ENCODE data around the gene ZBTB16. TPM values are rescaled to one million over a fixed set of nuclear protein-coding genes. Genes with fewer than 3 reads are reported as not detected.

The ZBTB16 gene
- total and polyA plus RNA-seq, 12 donors = 7.9 to 119 (median 53.2) TPM

GRCh38 chr11:114211444-114212121, 152.1 kb downstream of the ZBTB16 start:
- Histone ChIP-seq H3K27ac (no peak overlapping the region), H3K27me3 (no peaks in the 10 kb centered on the region), H3K36me3 (replicated peaks in 1 of 2) (peaks cover 0 to 17% of the 10 kb centered on the region in 2 donors), H3K4me3 (no peak overlapping the region), H3K9me3 (replicated peaks in 1 of 3) (no peaks in the 10 kb centered on the region), H3K4me1 (replicated peaks in 1 of 2) (peaks cover 11 to 28% of the 10 kb centered on the region in 2 donors)
- TF ChIP-seq CTCF (IDR thresholded peaks at IDR 0.05) = no peak
- no peak for TF ChIP-seq POLR2A (IDR thresholded peaks at IDR 0.05)
- intact Hi-C loops (cut with DNase I) = no loop called here
- WGBS, 4 donors = 86 to 94% (median 88%) methylated on average over 20 of the region's 20 CpGs
- DNase-seq = no peak

- H3K9me3 ChIP-seq (replicated peaks in 1 of 3) = no peaks in the 10 kb centered on the region
- TF ChIP-seq CTCF (IDR thresholded peaks at IDR 0.05) (no peak), POLR2A (IDR thresholded peaks at IDR 0.05) (no peak)
- no peak for DNase-seq
- peaks cover 12 to 41% of the 10 kb centered on the region in 2 donors for H3K4me1 ChIP-seq (replicated peaks in 1 of 2)
- WGBS, 4 donors = 88 to 94% (median 91%) methylated on average over 2 of the region's 2 CpGs
- H3K27ac ChIP-seq = no peak overlapping the region
- intact Hi-C loops (cut with DNase I) = no loop called here
- H3K4me3 ChIP-seq = no peak overlapping the region
- H3K36me3 ChIP-seq (replicated peaks in 1 of 2) = peaks cover 0 to 17% of the 10 kb centered on the region in 2 donors
- no peaks in the 10 kb centered on the region for H3K27me3 ChIP-seq
Measured at GRCh38 chr11:114213622-114214021, 154.1 kb downstream of the ZBTB16 start.

- H3K27ac ChIP-seq = no peak overlapping the region
- no peaks in the 10 kb centered on the region for H3K9me3 ChIP-seq (replicated peaks in 1 of 3)
- no peak overlapping the region for H3K4me3 ChIP-seq
- intact Hi-C loops (cut with DNase I) = no loop called here
- H3K4me1 ChIP-seq (replicated peaks in 1 of 2) = peaks cover 30 to 59% of the 10 kb centered on the region in 2 donors
- WGBS, 4 donors = 86 to 96% (median 95%) methylated on average over 3 of the region's 3 CpGs
- no peaks in the 10 kb centered on the region for H3K27me3 ChIP-seq
- TF ChIP-seq CTCF (IDR thresholded peaks at IDR 0.05) (no peak), POLR2A (IDR thresholded peaks at IDR 0.05) (no peak)
- DNase-seq = no peak
- H3K36me3 ChIP-seq (replicated peaks in 1 of 2) = peaks cover 0 to 10% of the 10 kb centered on the region in 2 donors
Measured at GRCh38 chr11:114215428-114215827, 155.9 kb downstream of the ZBTB16 start.

GRCh38 chr11:114215871-114216795, 156.6 kb downstream of the ZBTB16 start:
- Histone ChIP-seq H3K4me3 (no peak overlapping the region), H3K4me1 (replicated peaks in 1 of 2) (peaks cover 31 to 61% of the 10 kb centered on the region in 2 donors), H3K36me3 (replicated peaks in 1 of 2) (peaks cover 0 to 3% of the 10 kb centered on the region in 2 donors), H3K27ac (peak overlapping the region in 1 of 5 donors; percentile 37), H3K9me3 (replicated peaks in 1 of 3) (no peaks in the 10 kb centered on the region), H3K27me3 (no peaks in the 10 kb centered on the region)
- peak in 5 of 7 donors; percentile 35 to 61 (median 45) for DNase-seq
- no peak for TF ChIP-seq POLR2A (IDR thresholded peaks at IDR 0.05)
- TF ChIP-seq CTCF (IDR thresholded peaks at IDR 0.05) = no peak
- intact Hi-C loops (cut with DNase I) = no loop called here
- WGBS, 4 donors = 65 to 82% (median 77%) methylated on average over 6 of the region's 6 CpGs

Measured in adrenal gland (tissue), 12 donors.